Spleen (tissue), 7 donors: ENCODE data around the gene ZNF536.

ENCODE experiments used
- POLR2AphosphoS5 ChIP-seq, 3 donors: sonication (generic); formaldehyde crosslinking; IDR thresholded peaks; one replicate each; pipeline ENCODE4 v1.5.1; 2017; ENCODE audit warnings: antibody characterized with exemption in 3 of 3
- TF ChIP-seq, protein P1 (sequence below), 11 experiments: fragments of 200-600 bp in 7 of 11; fragments of 450-650 bp in 4 of 11; sonication (generic) in 4 of 11; IDR thresholded peaks in 8 of 11; conservative IDR thresholded peaks in 3 of 11; 1 replicate in 7 of 11; 2 replicates in 4 of 11; pipeline versions ENCODE4 v1.4.0 to v1.8.0; 2016 to 2021; ENCODE audit warnings: antibody characterized with exemption in 11 of 11, inconsistent platforms in 4 of 11, mild to moderate bottlenecking in 1 of 11
- donor health status: DM: no; HTN: no; CAD: no; lungs with moderate emphysema.
- donor health status: DM: no; HTN: no; CAD: no.
- donor health status: DM: no; HTN: no; CAD: no.

- TF ChIP-seq POLR2AphosphoS5 (IDR thresholded peaks at IDR 0.05), result no peak
- TF ChIP-seq, protein P1, sequence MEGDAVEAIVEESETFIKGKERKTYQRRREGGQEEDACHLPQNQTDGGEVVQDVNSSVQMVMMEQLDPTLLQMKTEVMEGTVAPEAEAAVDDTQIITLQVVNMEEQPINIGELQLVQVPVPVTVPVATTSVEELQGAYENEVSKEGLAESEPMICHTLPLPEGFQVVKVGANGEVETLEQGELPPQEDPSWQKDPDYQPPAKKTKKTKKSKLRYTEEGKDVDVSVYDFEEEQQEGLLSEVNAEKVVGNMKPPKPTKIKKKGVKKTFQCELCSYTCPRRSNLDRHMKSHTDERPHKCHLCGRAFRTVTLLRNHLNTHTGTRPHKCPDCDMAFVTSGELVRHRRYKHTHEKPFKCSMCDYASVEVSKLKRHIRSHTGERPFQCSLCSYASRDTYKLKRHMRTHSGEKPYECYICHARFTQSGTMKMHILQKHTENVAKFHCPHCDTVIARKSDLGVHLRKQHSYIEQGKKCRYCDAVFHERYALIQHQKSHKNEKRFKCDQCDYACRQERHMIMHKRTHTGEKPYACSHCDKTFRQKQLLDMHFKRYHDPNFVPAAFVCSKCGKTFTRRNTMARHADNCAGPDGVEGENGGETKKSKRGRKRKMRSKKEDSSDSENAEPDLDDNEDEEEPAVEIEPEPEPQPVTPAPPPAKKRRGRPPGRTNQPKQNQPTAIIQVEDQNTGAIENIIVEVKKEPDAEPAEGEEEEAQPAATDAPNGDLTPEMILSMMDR (IDR thresholded peaks at IDR 0.05 in 8 of 11, conservative IDR thresholded peaks at IDR 0.05 in 3 of 11), result no peak
These were observed 36.6 kb downstream of the ZNF536 start for GRCh38 chr19:30408734-30409301.
